ENCODE results near the gene GRWD1.

Gene GRWD1

DNA sequence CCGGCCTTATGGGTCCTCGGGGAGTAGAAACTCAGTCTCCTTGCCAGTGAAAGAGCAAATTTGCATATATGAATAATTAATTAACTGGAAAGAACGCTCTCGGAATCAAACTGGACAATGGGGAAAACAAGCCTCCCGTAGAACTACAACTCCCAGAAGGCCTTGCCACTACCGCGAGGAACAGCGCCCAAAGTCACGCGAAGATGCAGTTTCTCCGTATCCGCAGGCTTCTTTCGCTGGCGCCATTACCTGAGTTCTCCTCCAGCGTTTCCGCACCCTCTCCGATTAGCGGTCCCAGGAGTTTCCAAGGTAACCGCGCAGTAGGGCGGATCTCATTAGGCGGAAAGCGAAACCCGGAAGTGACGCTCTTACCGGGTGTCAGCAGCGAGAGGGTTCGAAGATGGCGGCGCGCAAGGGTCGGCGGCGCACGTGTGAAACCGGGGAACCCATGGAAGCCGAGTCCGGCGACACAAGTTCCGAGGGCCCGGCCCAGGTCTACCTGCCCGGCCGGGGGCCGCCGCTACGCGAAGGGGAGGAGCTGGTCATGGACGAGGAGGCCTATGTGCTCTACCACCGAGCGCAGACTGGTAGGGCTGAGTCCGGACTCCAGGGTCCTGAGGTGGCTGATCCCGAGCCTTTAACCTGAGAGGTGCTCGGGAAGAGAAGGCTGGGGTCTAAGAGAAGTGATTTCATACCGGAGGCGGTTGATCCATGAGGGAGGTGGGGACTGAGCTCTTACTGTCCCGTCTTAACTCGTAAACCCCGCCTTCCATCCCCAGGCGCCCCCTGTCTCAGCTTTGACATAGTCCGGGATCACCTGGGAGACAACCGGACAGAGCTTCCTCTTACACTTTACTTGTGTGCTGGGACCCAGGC lies at the start of gene GRWD1:
Gene GRWD1, plus strand, starts transcription at position 378 of the 876 bp plus-strand sequence. Its CDS starts 23 bp downstream, at position 401.
- H3K4me3 ChIP-seq (ENCODE audit: low read depth, low read length), result peak within 1 kb of the TSS; percentile 99
- TF ChIP-seq, protein P1, sequence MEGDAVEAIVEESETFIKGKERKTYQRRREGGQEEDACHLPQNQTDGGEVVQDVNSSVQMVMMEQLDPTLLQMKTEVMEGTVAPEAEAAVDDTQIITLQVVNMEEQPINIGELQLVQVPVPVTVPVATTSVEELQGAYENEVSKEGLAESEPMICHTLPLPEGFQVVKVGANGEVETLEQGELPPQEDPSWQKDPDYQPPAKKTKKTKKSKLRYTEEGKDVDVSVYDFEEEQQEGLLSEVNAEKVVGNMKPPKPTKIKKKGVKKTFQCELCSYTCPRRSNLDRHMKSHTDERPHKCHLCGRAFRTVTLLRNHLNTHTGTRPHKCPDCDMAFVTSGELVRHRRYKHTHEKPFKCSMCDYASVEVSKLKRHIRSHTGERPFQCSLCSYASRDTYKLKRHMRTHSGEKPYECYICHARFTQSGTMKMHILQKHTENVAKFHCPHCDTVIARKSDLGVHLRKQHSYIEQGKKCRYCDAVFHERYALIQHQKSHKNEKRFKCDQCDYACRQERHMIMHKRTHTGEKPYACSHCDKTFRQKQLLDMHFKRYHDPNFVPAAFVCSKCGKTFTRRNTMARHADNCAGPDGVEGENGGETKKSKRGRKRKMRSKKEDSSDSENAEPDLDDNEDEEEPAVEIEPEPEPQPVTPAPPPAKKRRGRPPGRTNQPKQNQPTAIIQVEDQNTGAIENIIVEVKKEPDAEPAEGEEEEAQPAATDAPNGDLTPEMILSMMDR (conservative IDR thresholded peaks at IDR 0.05; ENCODE audit: low read depth, low read length), result peak; percentile 37
- peak; percentile 97 for DNase-seq (ENCODE audit: low read depth)

DNA sequence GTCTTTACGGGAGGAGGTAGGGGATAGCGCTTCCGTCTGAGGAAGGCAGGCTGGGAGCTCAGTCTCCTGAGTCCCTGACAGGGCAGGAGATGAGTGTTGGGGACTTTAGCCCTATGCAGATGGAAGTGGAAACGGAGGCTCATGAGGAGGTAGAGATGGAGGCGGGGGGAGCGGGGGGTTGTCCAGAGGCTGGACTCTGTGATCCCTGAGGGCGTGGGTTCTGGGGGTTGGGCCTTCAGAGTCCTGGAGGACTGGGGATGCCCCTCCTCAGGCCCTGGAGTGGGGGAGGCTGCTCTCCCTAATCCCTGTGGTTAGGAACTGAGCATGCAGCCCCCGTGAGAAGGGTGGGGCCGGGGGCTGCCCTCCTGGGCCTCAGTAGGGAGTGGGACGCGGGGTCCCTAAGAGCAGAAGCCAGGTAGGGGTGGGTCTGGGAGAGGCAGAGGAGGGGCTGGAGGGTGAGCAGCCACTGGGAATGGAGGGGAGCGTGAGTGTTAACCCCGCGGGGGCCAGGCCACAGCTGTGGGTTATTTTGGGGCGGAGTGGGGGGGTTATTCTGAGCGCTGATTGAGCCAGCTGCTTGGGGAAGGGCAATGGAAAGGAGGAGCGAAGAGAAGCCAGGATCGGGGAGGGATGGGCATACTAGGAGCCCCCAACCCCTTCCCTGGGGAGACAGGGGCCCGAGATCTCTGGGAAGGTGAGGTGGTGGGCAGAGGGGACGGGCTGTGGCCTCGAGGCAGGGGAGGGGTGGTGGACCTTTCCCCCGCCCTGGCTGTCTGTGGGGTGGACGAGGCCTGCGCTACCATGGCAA lies 49.6 kb upstream of the GRWD1 start:
- no peak for DNase-seq (ENCODE audit: low read depth)
- no peak overlapping the region for H3K4me3 ChIP-seq (ENCODE audit: low read depth, low read length)
- TF ChIP-seq, protein P1 (conservative IDR thresholded peaks at IDR 0.05; ENCODE audit: low read depth, low read length), result no peak

DNA sequence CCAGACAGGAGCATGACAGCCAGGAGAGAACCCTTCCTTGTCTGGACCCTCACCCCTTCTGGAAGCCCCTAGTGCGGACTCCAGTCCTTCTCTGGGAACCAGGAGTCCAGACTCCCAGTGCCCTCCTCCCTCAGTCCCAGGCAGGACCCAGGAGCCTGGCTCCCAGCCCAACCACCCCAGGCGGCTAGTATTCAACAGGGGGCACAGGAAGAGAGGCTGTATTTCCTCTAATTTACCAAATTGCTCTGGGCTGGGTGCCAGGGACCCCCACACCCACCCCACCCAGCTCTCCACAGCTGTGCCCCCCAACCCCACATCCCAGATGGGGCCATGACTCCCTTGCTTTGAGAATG lies 49.0 kb upstream of the GRWD1 start:
- TF ChIP-seq, protein P1 (conservative IDR thresholded peaks at IDR 0.05; ENCODE audit: low read depth, low read length), result no peak
- DNase-seq (ENCODE audit: low read depth), result no peak
- H3K4me3 ChIP-seq (ENCODE audit: low read depth, low read length), result no peak overlapping the region

DNA sequence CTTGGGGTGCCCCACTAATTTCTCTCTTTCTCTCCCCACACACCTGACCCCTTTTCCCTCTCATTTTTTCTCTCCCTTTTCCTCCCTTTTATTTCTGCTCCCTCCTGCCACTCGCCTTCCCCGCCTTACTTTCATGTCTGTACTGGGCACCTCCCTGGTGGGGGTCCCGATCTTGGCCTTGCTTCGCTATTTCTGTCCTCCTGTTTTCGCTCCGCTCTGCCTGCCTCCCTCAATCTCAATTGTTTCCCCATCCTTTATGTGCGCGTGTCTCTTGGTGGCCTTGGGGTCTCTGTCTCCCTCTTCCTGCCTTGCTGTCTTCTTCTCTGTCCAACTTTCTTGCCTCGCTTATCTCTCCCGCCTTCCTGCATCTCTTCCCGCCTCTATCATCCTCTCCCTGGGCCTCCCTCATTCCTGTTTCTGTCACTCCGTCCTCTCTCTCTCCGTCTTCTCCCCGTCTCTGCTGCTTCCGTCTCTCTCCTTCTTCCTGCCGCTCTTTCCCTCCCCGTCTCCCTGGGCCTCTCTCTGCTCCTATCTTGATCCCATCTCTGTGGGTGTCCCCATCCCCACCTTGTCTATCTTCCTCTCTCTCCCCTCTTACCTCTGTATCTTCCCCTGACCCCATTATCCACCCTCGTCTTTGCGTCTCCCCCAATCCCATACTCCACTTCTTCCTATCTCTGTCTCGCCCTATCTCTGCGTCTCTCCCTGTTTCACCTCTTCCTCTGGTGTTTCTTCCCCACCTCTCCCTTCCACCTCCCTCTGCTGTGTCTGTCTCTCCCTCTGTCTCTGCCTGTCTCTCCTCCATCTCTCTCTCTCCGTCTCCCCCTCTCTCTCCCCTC lies 48.3 kb upstream of the GRWD1 start:
- no peak for DNase-seq (ENCODE audit: low read depth)
- H3K4me3 ChIP-seq (ENCODE audit: low read depth, low read length), result peak overlapping the region; percentile 69
- TF ChIP-seq, protein P1 (conservative IDR thresholded peaks at IDR 0.05; ENCODE audit: low read depth, low read length), result no peak

DNA sequence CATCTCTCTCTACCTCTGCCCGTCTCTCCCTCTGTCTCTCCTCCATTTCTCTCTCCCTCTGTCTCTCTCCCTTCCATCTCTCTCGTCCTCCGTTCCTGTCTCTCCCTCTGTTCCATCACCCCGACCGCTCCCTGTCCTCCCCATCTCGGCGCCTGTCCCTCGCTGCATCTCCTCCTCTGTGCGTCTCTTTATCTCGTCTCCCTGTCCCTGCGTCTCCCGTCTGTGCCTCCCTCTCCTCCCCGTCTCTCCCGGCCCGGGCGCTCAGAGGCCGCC lies 47.7 kb upstream of the GRWD1 start:
- TF ChIP-seq, protein P1 (conservative IDR thresholded peaks at IDR 0.05; ENCODE audit: low read depth, low read length), result no peak
- DNase-seq (ENCODE audit: low read depth), result no peak
- peak overlapping the region; percentile 69 for H3K4me3 ChIP-seq (ENCODE audit: low read depth, low read length)

DNA sequence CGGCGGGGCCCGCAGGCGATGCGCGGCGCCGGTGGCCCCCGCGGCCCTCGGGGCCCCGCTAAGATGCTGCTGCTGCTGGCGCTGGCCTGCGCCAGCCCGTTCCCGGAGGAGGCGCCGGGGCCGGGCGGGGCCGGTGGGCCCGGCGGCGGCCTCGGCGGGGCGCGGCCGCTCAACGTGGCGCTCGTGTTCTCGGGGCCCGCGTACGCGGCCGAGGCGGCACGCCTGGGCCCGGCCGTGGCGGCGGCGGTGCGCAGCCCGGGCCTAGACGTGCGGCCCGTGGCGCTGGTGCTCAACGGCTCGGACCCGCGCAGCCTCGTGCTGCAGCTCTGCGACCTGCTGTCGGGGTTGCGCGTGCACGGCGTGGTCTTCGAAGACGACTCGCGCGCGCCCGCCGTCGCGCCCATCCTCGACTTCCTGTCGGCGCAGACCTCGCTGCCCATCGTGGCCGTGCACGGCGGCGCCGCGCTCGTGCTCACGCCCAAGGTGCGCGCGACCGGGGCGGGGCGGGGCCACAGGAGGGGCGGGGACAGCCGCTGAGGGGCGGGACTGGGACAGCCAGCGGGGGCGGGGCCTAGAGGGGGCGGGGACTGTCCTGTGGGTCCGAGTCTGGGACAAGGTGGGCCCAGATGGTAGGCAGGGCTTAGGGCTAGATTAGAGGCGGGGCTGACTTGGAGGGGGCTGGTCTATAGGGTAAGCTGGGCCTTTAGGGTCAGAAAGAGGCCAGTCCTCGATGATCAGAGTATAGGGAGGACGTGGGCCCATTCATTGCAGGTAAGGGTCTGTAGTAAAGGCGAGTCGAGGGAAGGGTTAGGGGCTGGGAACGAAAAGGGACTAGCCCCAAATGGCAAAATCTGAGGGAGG lies 47.2 kb upstream of the GRWD1 start:
- peak; percentile 94 for DNase-seq (ENCODE audit: low read depth)
- H3K4me3 ChIP-seq (ENCODE audit: low read depth, low read length), result peak overlapping the region; percentile 69
- TF ChIP-seq, protein P1 (conservative IDR thresholded peaks at IDR 0.05; ENCODE audit: low read depth, low read length), result no peak

All from choroid plexus epithelial cell (primary cell).